HepG2 (cell line): Measurements from ENCODE around the gene GYS1. TPM values are rescaled to one million over a fixed set of nuclear protein-coding genes. Genes with fewer than 3 reads are reported as not detected.
A peak's percentile ranks its signal among the peaks of the same experiment; 100 is the strongest.

ENCODE experiments used
- DBP ChIP-seq: sonication (generic); formaldehyde crosslinking; IDR thresholded peaks from 2 replicates; pipeline ENCODE4 v1.4.0; 2020; ENCODE audit warnings: missing genetic modification reagents; ENCODE audit errors: not compliant biosample characterization
- ETV5 ChIP-seq: IDR thresholded peaks from 2 replicates; pipeline ENCODE4 v1.6.1; 2018; ENCODE audit warnings: missing biosample characterization, missing genetic modification reagents, inconsistent platforms, borderline replicate concordance
- EZH2 ChIP-seq: conservative IDR thresholded peaks from 2 replicates; pipeline ENCODE4 v1.6.1; 2012; ENCODE audit warnings: mild to moderate bottlenecking, low read depth, low read length, moderate library complexity
- NR2F1 ChIP-seq, 2 experiments: fragments of 450-650 bp in 1 of 2; formaldehyde crosslinking in 1 of 2; IDR thresholded peaks; 2 replicates each; pipeline versions ENCODE4 v1.5.0 to v1.6.1; 2016 to 2020; ENCODE audit warnings: mild to moderate bottlenecking in 1 of 2, missing compliant biosample characterization in 1 of 2, missing genetic modification reagents in 1 of 2, moderate library complexity in 1 of 2
- PITX1 ChIP-seq: sonication (generic); formaldehyde crosslinking; IDR thresholded peaks from 2 replicates; pipeline ENCODE4 v1.5.1; 2020; ENCODE audit warnings: mild to moderate bottlenecking, missing genetic modification reagents
- RBM22 ChIP-seq: fragments of 200-400 bp; formaldehyde crosslinking; optimal IDR thresholded peaks from 2 replicates; pipeline ENCODE3; 2017; ENCODE audit warnings: mild to moderate bottlenecking, low read length, moderate library complexity
- TBX2 ChIP-seq: sonication (generic); formaldehyde crosslinking; IDR thresholded peaks from 2 replicates; pipeline ENCODE4 v1.5.0; 2020; ENCODE audit warnings: missing genetic modification reagents, mild to moderate bottlenecking, borderline replicate concordance
- WIZ ChIP-seq: sonication (generic); formaldehyde crosslinking; IDR thresholded peaks from 2 replicates; pipeline ENCODE4 v1.5.1; 2020; ENCODE audit warnings: mild to moderate bottlenecking, missing genetic modification reagents
- ZNF234 ChIP-seq: sonication (generic); formaldehyde crosslinking; conservative IDR thresholded peaks from 2 replicates; pipeline ENCODE4 v1.5.1; 2020; ENCODE audit warnings: mild to moderate bottlenecking, missing genetic modification reagents
- ZNF772 ChIP-seq: sonication (generic); formaldehyde crosslinking; IDR thresholded peaks from 2 replicates; pipeline ENCODE4 v1.5.0; 2020; ENCODE audit warnings: mild to moderate bottlenecking, missing genetic modification reagents
- ZNF782 ChIP-seq: sonication (generic); formaldehyde crosslinking; IDR thresholded peaks from 2 replicates; pipeline ENCODE4 v1.4.0; 2020; ENCODE audit warnings: missing genetic modification reagents, mild to moderate bottlenecking, borderline replicate concordance
- ZNF788 ChIP-seq: sonication (generic); formaldehyde crosslinking; IDR thresholded peaks from 2 replicates; pipeline ENCODE4 v1.5.0; 2020; ENCODE audit warnings: mild to moderate bottlenecking, missing genetic modification reagents, borderline replicate concordance
- polyA plus RNA-seq, 8 experiments: library from polyadenylated mRNA; depleted of rRNA in 3 of 8; stranded (reverse) in 7 of 8; unstranded in 1 of 8; fragments of >200 nt; fragmentation: Illumina TruSeq in 4 of 8; extraction: Trizol in 4 of 8; gene quantifications; 2 replicates each; pipeline versions ENCODE4 v1.2.1 to v1.2.3, GENCODE V29; 2011 to 2016; ENCODE audit warnings: low read depth in 4 of 8, missing spikeins in 1 of 8, mixed read lengths in 1 of 8; ENCODE audit not compliant: insufficient read depth in 1 of 8
- total RNA-seq, 5 experiments: library from RNA; depleted of rRNA; stranded (reverse); fragments of >200 nt; fragmentation: Illumina TruSeq; extraction: Trizol; gene quantifications; 2 replicates each; pipeline ENCODE4 v1.2.3, GENCODE V29; 2016; ENCODE audit warnings: low read depth in 1 of 5
- TF ChIP-seq, protein P1 (sequence below): sonication (generic); formaldehyde crosslinking; IDR thresholded peaks from 2 replicates; pipeline ENCODE4 v1.4.0; 2020; ENCODE audit warnings: missing genetic modification reagents, low read depth, mild to moderate bottlenecking, borderline replicate concordance
- TF ChIP-seq, protein P2 (sequence below): sonication (generic); formaldehyde crosslinking; IDR thresholded peaks from 2 replicates; pipeline ENCODE4 v1.5.1; 2020; ENCODE audit warnings: mild to moderate bottlenecking, missing genetic modification reagents, borderline replicate concordance
- TF ChIP-seq, protein P3 (sequence below): sonication (generic); formaldehyde crosslinking; IDR thresholded peaks from 2 replicates; pipeline ENCODE4 v1.5.0; 2020; ENCODE audit warnings: missing genetic modification reagents, mild to moderate bottlenecking, borderline replicate concordance

GYS1 gene
- total and polyA plus RNA-seq, 2 of the 13 experiments (the other 11 are each of a cell fraction or from before 2014, with no cell fraction given) = 18.4 to 42.1 TPM

- TF ChIP-seq, protein P1, sequence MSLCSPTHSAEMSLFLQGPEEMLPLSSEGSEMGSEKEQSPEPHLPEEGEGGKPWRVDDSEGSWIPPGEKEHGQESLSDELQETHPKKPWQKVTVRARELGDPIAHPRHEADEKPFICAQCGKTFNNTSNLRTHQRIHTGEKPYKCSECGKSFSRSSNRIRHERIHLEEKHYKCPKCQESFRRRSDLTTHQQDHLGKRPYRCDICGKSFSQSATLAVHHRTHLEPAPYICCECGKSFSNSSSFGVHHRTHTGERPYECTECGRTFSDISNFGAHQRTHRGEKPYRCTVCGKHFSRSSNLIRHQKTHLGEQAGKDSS (CRISPR knock-in tag) = peak; percentile 50; the same call in 1 of the 2 replicates
- peak; percentile 87 for TF ChIP-seq ZNF234 (CRISPR knock-in tag)
- no peak for TF ChIP-seq ZNF782
- TF ChIP-seq WIZ (CRISPR knock-in tag) = no peak
- no peak for TF ChIP-seq NR2F1 (CRISPR knock-in tag; IDR thresholded peaks at IDR 0.05)
- TF ChIP-seq DBP (CRISPR knock-in tag) = no peak
- no peak for TF ChIP-seq ZNF788
- no peak; the same call in 1 of the 2 replicates for TF ChIP-seq TBX2 (CRISPR knock-in tag)
- no peak for TF ChIP-seq EZH2
- TF ChIP-seq PITX1 (CRISPR knock-in tag) = peak; percentile 69; the same call in 1 of the 2 replicates
- TF ChIP-seq, protein P2, sequence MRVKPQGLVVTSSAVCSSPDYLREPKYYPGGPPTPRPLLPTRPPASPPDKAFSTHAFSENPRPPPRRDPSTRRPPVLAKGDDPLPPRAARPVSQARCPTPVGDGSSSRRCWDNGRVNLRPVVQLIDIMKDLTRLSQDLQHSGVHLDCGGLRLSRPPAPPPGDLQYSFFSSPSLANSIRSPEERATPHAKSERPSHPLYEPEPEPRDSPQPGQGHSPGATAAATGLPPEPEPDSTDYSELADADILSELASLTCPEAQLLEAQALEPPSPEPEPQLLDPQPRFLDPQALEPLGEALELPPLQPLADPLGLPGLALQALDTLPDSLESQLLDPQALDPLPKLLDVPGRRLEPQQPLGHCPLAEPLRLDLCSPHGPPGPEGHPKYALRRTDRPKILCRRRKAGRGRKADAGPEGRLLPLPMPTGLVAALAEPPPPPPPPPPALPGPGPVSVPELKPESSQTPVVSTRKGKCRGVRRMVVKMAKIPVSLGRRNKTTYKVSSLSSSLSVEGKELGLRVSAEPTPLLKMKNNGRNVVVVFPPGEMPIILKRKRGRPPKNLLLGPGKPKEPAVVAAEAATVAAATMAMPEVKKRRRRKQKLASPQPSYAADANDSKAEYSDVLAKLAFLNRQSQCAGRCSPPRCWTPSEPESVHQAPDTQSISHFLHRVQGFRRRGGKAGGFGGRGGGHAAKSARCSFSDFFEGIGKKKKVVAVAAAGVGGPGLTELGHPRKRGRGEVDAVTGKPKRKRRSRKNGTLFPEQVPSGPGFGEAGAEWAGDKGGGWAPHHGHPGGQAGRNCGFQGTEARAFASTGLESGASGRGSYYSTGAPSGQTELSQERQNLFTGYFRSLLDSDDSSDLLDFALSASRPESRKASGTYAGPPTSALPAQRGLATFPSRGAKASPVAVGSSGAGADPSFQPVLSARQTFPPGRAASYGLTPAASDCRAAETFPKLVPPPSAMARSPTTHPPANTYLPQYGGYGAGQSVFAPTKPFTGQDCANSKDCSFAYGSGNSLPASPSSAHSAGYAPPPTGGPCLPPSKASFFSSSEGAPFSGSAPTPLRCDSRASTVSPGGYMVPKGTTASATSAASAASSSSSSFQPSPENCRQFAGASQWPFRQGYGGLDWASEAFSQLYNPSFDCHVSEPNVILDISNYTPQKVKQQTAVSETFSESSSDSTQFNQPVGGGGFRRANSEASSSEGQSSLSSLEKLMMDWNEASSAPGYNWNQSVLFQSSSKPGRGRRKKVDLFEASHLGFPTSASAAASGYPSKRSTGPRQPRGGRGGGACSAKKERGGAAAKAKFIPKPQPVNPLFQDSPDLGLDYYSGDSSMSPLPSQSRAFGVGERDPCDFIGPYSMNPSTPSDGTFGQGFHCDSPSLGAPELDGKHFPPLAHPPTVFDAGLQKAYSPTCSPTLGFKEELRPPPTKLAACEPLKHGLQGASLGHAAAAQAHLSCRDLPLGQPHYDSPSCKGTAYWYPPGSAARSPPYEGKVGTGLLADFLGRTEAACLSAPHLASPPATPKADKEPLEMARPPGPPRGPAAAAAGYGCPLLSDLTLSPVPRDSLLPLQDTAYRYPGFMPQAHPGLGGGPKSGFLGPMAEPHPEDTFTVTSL (CRISPR knock-in tag) = no peak
- TF ChIP-seq ZNF772 (CRISPR knock-in tag) = no peak
- peak; percentile 96 for TF ChIP-seq RBM22
- TF ChIP-seq ETV5 (CRISPR knock-in tag) = peak; percentile 47
- TF ChIP-seq, protein P3, sequence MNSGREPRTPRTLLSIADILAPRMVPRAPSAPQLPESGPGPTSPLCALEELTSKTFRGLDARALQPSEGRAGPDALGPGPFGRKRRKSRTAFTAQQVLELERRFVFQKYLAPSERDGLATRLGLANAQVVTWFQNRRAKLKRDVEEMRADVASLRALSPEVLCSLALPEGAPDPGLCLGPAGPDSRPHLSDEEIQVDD (CRISPR knock-in tag) = no peak
These were observed 27.9 kb downstream of the GYS1 start, which contains the start of gene FTL (continued) for GRCh38 chr19:48965040-48965805.
